ENCODE data around the gene ASMTL.

DNA sequence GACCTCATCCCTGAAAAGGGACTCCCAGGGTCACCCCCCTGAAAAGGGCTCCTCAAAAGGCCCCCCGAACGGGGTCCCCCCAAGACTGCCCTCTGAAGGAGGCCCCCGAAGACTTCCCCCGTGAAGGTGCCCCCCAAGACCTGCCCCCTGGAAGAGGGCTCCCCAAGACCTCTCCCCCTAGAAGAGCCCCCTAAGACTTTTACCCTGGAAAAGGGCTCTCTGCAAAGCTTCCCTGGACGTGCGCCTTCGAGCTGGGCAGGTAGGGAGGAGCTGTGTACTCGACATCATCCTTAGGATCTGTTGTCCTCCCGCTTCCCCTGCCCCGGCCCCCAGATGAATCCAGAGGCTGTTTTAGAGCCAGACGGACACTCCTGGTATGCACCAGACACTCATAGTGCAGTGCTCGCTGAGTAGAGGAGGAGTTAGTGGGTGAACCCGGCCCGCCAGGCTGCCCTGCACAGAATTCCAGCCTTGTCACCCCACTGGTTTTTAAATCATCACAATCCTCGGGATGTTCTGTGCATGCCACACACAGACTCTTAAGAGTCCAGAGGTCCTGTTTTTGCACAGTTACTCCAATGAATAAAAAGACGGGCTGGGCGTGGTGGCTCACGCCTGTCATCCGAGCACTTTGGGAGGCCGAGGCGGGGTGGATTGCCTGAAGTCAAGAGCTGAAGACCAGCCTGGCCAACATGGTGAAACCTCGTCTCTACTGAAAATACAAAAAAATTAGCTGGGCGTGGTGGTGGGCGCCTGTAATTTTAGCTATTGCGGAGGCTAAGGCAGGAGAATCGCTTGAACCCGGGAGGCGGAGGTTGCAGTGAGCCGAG is 55.1 kb downstream of the ASMTL start:
- TF ChIP-seq, protein P1, sequence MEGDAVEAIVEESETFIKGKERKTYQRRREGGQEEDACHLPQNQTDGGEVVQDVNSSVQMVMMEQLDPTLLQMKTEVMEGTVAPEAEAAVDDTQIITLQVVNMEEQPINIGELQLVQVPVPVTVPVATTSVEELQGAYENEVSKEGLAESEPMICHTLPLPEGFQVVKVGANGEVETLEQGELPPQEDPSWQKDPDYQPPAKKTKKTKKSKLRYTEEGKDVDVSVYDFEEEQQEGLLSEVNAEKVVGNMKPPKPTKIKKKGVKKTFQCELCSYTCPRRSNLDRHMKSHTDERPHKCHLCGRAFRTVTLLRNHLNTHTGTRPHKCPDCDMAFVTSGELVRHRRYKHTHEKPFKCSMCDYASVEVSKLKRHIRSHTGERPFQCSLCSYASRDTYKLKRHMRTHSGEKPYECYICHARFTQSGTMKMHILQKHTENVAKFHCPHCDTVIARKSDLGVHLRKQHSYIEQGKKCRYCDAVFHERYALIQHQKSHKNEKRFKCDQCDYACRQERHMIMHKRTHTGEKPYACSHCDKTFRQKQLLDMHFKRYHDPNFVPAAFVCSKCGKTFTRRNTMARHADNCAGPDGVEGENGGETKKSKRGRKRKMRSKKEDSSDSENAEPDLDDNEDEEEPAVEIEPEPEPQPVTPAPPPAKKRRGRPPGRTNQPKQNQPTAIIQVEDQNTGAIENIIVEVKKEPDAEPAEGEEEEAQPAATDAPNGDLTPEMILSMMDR (IDR thresholded peaks at IDR 0.05 in 8 of 11, conservative IDR thresholded peaks at IDR 0.05 in 3 of 11) = no peak
- TF ChIP-seq POLR2A (IDR thresholded peaks at IDR 0.05) = no peak
- TF ChIP-seq POLR2AphosphoS5 (IDR thresholded peaks at IDR 0.05) = no peak
